ENCODE data around the gene SLC22A12.

Gene SLC22A12

GRCh38 chr11:64642871-64643255, 51.8 kb downstream of the SLC22A12 start:
- DNase-seq (ENCODE audit: insufficient read length, low spot score): no peak
- FAIRE-seq: no peak

- no peak for DNase-seq (ENCODE audit: insufficient read length, low spot score)
- no peak for FAIRE-seq
These were observed 52.3 kb downstream of the SLC22A12 start for GRCh38 chr11:64643256-64643881.

- DNase-seq (ENCODE audit: insufficient read length, low spot score) (no peak), FAIRE-seq (no peak)
These were observed 53.1 kb downstream of the SLC22A12 start for GRCh38 chr11:64643920-64644646.

GRCh38 chr11:64644647-64645275, 53.7 kb downstream of the SLC22A12 start:
- no peak for DNase-seq (ENCODE audit: insufficient read length, low spot score)
- FAIRE-seq: no peak

GRCh38 chr11:64647019-64647779, 56.2 kb downstream of the SLC22A12 start:
- FAIRE-seq: no peak
- DNase-seq (ENCODE audit: insufficient read length, low spot score): no peak

GRCh38 chr11:64648551-64648950, 57.5 kb downstream of the SLC22A12 start:
- no peak for DNase-seq (ENCODE audit: insufficient read length, low spot score)
- no peak for FAIRE-seq

- no peak for FAIRE-seq
- no peak for DNase-seq (ENCODE audit: insufficient read length, low spot score)
These were observed 58.3 kb downstream of the SLC22A12 start for GRCh38 chr11:64649291-64649697.

- no peak for FAIRE-seq
These were observed 60.0 kb downstream of the SLC22A12 start for GRCh38 chr11:64650923-64651523.

More at GRCh38 chr11:64650923-64651523, 60.0 kb downstream of the SLC22A12 start:
- DNase-seq (ENCODE audit: insufficient read length, low spot score): no peak

All from GM19239 (cell line).